GM21786 (cell line): Measurements from ENCODE around the gene STEAP3.

ENCODE experiments used
- ATAC-seq: cut with Tn5 transposase; IDR thresholded peaks from one replicate; pipeline ENCODE4 v1.9.1; 2021; ENCODE audit not compliant: unreplicated experiment

STEAP3 gene

DNA sequence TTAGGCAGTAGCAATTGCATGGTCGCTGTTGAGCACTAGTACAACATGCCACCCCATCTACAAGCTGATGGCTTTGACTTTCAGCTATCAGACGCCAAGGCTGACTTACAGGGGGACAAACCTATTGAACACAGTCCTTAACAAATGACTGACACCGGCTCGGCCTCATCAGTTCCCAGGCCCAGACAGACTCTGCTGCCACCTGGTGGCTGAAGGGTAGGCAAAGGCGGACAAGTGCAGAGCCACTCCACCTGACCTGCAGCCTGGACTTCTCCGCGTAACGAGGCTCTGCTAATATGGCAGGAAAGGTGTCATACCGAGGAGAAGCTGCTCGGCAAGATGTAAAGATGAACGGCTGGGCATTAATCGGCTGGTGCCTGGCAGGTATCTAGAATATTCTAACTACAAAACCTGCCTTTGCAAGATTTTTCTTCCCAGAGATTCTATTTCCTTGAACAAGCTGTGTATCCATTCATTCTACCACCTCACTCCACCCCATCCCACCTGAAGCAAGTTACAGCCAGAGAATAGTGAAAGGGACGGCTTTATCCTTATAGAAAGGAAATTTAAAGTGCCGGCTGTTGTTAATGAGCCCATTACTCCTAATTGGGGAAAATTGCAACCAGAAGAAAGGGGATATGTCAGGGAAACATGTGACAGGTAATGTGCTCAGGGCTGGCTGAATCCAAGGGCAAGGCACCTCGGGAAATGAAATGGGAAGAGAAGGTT, 67.4 kb downstream of the STEAP3 start:
- ATAC-seq: peak; percentile 93

DNA sequence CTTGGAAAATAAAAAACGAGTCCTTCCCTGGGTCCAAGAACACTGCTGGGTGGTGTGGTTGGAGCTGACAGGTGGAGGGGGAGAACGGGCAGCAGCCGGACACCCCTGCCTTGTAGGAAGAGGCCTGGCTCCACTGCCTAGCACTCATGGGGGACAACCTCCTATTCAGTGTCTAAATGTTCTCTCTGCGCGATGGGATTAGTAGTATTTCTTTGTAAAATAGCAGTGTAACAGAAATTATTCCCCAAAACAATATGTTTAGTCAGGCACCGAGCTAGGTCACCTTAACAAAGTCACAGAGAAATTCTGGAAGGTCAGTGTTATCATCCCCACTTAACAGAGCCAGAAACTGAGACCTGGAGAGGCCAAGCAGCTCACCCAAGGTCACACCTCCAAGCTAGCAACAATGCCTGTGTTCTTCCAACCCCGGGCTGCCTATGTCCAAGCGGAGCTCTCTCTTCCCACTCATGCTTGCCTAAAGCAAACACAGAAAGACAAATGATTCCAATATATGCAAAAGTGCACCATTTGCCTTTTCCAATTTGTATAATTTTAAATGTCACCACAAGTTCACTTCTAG, 68.0 kb downstream of the STEAP3 start:
- ATAC-seq: no peak

DNA sequence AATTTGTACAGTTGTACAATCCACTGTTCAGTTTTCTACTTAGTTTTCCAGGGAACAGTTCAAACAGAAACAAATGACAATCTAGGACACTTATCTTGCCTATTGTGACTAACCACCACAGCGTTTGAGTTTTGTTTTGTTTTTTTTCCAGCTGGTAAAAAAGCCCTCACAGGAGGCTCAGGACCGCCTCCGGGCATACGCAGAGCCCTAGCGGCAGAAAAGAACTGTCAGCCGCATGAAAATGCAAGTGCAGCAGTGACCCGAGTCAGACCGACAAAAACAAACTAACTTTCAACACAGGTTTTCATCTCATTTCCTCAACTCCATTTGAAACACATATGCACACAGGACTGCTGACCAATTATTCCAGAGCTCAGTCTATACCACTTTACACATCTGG, 68.6 kb downstream of the STEAP3 start:
- ATAC-seq: no peak

DNA sequence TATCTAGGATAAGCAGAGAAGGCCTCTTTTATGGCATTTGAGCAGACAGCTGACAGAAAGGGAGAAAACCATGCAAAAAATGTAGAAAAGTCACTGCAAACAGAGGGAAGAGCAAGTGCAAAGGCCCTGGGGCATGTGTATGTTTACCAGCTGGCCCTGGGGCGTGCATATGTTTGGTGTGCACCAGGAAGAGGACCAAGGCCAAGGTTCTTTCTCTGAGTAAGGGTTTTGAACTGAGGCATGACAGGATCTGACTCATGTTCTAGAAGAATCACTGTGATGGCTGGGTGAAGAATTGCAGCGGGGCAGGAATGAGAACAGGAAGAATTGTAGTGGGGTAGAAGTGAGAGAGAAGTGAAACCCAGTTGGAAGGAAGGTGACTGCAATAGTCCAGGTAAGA, 69.6 kb downstream of the STEAP3 start:
- no peak for ATAC-seq

DNA sequence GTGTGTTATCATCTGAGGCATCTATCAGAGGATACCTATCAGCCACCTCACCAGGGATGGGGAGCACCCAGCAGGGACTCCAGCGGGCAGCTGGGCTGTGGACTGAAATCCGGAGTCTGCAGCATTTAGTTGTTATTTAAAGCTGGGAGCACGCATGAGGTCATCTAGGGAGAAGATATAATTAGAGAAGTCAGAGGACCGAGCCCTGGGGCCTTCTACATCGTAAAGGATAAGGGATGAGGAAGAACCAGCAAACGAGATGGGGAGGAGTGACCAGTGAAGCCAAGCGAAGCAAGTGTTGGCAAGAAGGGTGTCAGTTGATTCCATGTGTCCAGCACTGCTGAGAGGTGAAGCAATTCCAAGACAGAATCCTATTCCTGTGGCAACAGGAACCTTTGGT, 70.3 kb downstream of the STEAP3 start:
- no peak for ATAC-seq

DNA sequence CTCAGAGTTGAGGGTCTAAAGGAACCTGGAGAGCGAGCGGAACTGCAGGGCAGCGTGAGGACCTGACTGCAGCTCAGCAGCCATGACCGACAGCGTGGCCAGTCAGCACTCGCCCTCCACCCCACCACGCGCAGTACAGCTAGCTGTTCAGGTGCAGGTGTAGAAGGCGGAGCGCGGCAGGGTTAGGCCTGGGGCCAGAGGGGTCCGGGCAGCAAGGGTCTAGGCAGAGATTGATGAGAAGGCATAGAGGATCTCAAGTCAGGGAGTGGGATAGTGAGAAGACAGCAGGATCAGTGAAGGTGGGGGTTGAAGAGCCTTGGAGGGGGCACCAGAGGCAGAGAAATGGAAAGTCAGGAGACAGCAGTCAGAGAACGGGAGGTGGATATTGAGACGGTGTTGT, 71.0 kb downstream of the STEAP3 start:
- no peak for ATAC-seq

DNA sequence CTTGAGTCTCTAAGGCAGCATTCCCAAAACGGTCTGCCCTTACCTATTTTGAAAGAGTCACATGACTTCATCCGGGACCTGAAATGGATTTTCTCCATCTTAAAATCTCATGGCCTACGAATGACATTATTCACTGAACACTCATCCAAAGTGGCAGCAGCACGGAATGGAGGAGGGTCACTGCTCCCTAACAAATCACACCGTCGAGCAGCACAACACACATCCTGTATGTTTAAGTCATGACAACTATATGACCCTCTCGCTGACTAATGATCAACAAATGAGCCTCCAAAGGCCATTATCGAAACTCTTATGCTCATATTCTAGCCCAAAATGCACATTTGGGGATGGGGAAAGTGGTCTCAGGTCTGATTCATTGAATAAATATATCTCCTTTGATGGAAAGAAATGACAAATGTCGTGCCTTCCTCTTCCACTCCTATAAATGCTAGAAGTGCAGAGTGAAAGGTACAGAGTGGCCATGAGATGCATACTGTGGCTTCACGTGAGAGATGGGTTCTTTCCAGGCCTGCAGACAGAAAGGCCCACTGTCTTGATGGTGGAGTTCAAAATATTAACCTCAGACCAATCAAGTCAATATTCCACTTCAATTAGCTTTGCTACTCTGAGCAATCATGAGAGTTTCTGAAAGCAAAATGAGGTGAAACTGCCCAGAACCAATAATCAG, 72.2 kb downstream of the STEAP3 start:
- ATAC-seq: no peak

DNA sequence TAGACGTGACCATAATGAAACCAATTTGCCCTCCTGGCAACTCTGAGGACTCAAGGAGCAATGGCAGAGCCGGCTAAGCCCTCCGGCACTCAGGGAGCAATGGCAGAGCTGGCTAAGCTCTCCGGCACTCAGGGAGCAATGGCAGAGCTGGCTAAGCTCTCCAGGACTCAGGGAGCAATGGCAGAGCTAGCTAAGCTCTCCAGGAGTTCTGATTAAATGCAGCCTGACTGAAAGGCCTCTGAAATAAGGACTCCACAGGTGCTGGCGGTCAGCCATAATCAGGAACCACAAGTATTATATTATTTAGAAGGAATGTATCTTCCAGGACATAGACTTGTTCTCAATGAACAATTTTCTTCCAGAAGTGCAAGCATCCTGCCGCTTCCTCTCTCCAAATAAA, 77.8 kb downstream of the STEAP3 start:
- no peak for ATAC-seq

DNA sequence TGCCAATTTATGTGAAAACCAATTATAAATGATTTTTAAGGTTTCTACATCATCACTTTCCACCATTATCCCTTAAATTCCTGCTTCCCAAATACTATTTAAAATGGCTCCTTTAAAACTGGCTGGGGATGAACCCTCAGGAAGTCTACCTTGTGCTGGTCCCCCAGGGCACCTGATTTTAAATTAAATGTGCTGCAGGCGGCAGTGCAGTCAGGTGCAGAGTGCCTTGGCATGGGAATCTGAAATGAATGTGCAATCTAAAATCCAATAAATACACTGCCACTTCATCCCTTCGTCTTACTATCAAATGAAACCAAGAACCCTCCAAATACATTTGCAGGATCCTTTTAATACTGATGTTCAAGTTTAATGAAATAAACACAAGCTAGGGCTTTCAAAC, 81.2 kb downstream of the STEAP3 start:
- no peak for ATAC-seq

DNA sequence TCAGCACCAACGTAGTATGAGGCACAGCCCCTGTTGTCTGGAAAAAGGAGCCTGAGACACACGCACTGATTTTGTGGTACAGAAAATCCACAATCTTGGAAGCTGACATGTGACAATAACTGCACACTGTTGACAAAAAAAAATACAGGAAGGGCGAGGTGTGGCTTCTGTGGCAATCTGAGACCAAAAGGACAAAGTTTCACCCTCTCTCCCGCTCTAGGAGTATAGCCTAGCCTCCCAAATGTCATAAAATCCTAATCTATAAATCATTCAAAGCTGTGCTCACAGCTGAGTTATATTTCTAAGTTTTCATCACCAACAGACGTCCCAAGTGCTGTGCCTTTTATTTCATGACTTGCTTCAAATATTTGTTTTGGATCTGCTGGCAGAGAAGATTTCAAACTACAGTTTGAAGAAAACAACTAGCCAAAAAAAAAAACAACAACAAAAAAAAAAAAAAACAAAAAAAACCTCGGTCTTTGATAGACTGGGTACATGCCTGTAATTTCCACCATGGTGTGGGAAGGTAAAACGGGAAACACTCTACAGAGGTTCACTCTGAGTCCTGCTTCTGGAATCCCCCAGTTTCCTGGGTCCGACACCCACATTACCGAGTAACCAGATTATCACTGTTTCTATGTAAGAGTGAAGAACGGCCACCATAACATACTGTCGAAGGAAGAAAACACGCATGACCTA, 82.0 kb downstream of the STEAP3 start:
- ATAC-seq: no peak

DNA sequence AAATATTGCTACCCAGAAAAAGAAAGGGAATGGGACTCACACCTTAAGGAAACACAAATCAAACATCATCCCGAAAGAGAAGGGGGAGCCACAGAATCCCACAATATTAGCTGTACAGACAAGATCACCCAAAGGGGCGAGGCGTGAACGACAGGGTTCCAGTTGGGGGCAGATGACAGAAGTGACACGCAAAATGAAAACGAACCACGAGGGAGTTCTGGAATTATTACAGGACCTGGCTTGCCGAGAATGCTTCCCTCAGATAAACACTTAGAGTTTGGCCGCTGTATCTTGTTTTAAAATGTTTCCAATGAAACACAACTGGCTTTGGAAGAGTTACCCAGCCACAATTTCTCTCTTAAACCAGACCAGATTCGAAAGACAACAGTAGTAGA, 82.6 kb downstream of the STEAP3 start:
- no peak for ATAC-seq

DNA sequence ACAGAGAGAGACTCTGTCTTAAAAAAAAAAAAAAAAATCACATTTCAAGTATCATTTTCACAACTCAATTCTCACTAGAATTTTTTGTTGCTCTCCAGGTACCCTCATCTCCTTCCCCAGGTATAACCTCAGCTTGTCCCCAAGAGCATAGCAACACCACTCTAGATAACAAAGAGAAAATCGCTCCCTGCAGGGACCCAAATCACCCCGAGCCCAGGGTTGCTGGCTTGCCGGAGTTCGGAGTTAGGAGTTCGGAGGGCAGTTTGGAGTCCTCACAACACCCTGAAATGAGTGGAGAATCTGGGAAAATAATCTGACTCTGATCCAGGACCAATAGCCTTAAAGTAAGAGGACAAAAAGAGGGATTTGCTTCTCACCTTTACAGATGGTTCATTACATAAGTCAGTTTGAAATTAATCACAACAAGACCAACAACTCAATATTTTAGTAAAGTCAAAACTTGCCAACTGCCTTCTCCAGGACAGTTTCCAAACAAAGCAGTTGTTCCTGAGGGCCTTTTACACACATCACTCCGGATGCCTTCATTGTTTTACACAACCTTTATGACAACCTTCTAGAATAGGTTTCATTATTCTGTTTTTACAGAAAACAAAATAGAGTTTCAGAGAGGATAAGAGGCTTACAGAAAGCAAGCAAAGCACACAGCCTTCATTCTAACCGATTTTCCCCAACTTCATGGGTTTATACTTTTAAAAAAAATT, 83.9 kb downstream of the STEAP3 start:
- no peak for ATAC-seq

DNA sequence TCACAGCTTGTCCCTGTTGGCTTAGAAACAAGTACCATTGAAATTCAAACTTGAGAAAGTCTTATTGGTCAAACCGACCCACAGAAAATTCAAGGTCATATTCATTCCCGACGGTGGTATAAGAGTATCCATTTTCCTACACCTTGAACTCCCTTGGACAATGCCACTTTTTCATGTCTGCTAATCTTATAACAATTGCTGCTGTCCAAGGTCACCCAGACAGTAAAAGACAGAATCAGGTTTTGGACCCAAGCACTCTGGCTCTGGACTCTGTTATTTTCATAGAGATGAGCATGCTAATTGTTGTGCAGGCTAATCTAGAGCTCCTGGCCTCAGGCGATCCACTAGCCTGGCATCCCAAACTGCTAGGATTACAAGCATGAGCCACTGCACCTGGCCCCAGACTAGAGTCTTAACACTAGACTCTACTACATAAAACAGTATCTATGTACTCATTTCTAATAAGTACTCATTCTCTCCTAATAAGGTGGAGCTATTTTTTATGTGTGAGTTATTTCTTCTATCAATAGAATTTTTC, 85.2 kb downstream of the STEAP3 start:
- ATAC-seq: no peak

DNA sequence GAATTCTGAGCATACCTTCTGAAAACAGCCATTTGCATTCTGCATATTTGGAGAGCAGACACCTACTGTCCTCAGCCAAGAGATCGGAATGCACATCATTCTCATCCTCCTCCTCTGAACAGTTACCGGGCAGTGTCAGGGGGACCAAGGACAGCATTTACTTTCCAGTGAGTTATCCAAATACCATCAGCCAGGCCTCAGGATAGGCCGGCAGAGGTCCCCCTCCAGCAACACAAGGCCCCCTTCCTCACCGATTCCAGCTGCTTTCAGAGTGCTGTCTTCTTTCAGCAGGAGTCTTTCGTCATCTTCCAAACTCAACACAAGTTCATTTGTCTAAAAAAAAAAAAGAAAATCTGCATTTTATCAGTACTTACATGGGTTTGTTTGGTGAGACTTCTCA, 87.7 kb downstream of the STEAP3 start:
- no peak for ATAC-seq

DNA sequence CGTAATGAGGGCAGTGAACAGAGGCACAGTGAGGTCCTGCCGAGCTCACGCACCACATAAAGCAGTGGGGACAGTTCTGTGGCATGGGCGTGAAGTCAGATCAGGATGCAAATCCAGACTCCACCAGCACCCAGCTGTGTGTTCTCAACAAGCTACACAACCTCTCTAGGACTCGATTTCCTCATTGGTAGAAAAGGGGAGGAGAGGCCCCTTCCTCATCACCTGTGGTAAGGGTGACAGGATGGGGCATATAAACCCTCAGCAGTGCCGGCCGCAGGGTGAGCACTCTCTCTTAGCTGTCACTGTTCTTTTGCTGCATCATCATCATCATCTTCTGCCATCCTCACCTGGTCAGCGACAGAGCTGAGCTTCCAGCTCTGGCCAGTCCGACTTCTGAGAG, 88.2 kb downstream of the STEAP3 start:
- no peak for ATAC-seq
